ENCODE measurements around the gene C20orf202.

Gene C20orf202

GRCh38 chr20:1165941-1166340 is 37.3 kb upstream of the C20orf202 start:
- Histone ChIP-seq H3K4me1 (ENCODE audit: control insufficient read depth, insufficient read depth, low read length) (no peaks in the 10 kb centered on the region), H3K27ac (ENCODE audit: insufficient read depth, low read depth, low read length, poor library complexity, severe bottlenecking) (no peak overlapping the region), H3K36me3 (ENCODE audit: control insufficient read depth, insufficient read depth, low read length) (peaks cover 26% of the 10 kb centered on the region), H3K9me3 (ENCODE audit: control insufficient read depth, low read length) (no peaks in the 10 kb centered on the region), H3K4me3 (ENCODE audit: insufficient read depth, low read depth, low read length) (no peak overlapping the region), H3K27me3 (ENCODE audit: control insufficient read depth, insufficient read depth, low read length, poor library complexity, severe bottlenecking) (no peaks in the 10 kb centered on the region)
- WGBS, 2 experiments, result 92 to 96% methylated on average over 9 of the region's 9 CpGs

GRCh38 chr20:1166948-1167720 is 36.1 kb upstream of the C20orf202 start:
- Histone ChIP-seq H3K36me3 (ENCODE audit: control insufficient read depth, insufficient read depth, low read length) (peaks cover 26% of the 10 kb centered on the region), H3K27ac (ENCODE audit: insufficient read depth, low read depth, low read length, poor library complexity, severe bottlenecking) (no peak overlapping the region), H3K27me3 (ENCODE audit: control insufficient read depth, insufficient read depth, low read length, poor library complexity, severe bottlenecking) (no peaks in the 10 kb centered on the region), H3K9me3 (ENCODE audit: control insufficient read depth, low read length) (no peaks in the 10 kb centered on the region), H3K4me3 (ENCODE audit: insufficient read depth, low read depth, low read length) (no peak overlapping the region), H3K4me1 (ENCODE audit: control insufficient read depth, insufficient read depth, low read length) (no peaks in the 10 kb centered on the region)
- 80 to 100% methylated on average over 1 of the region's 1 CpG for WGBS, 2 experiments

- WGBS, 2 experiments, result 91 to 95% methylated on average over 5 of the region's 5 CpGs
- no peak overlapping the region for H3K27ac ChIP-seq (ENCODE audit: insufficient read depth, low read depth, low read length, poor library complexity, severe bottlenecking)
- H3K4me1 ChIP-seq (ENCODE audit: control insufficient read depth, insufficient read depth, low read length), result no peaks in the 10 kb centered on the region
- H3K9me3 ChIP-seq (ENCODE audit: control insufficient read depth, low read length), result no peaks in the 10 kb centered on the region
- peaks cover 21% of the 10 kb centered on the region for H3K36me3 ChIP-seq (ENCODE audit: control insufficient read depth, insufficient read depth, low read length)
- no peaks in the 10 kb centered on the region for H3K27me3 ChIP-seq (ENCODE audit: control insufficient read depth, insufficient read depth, low read length, poor library complexity, severe bottlenecking)
- H3K4me3 ChIP-seq (ENCODE audit: insufficient read depth, low read depth, low read length), result no peak overlapping the region
Observed at GRCh38 chr20:1169224-1169623, 34.0 kb upstream of the C20orf202 start.

GRCh38 chr20:1171461-1172093 is 31.7 kb upstream of the C20orf202 start:
- Histone ChIP-seq H3K27me3 (ENCODE audit: control insufficient read depth, insufficient read depth, low read length, poor library complexity, severe bottlenecking) (no peaks in the 10 kb centered on the region), H3K36me3 (ENCODE audit: control insufficient read depth, insufficient read depth, low read length) (peaks cover 5% of the 10 kb centered on the region), H3K4me3 (ENCODE audit: insufficient read depth, low read depth, low read length) (no peak overlapping the region), H3K9me3 (ENCODE audit: control insufficient read depth, low read length) (no peaks in the 10 kb centered on the region), H3K27ac (ENCODE audit: insufficient read depth, low read depth, low read length, poor library complexity, severe bottlenecking) (no peak overlapping the region), H3K4me1 (ENCODE audit: control insufficient read depth, insufficient read depth, low read length) (no peaks in the 10 kb centered on the region)
- WGBS, 2 experiments, result 57 to 58% methylated on average over 4 of the region's 4 CpGs

- no peaks in the 10 kb centered on the region for H3K27me3 ChIP-seq (ENCODE audit: control insufficient read depth, insufficient read depth, low read length, poor library complexity, severe bottlenecking)
- no peaks in the 10 kb centered on the region for H3K36me3 ChIP-seq (ENCODE audit: control insufficient read depth, insufficient read depth, low read length)
- 84 to 85% methylated on average over 4 of the region's 4 CpGs for WGBS, 2 experiments
Observed at GRCh38 chr20:1173698-1174097, 29.6 kb upstream of the C20orf202 start.

GRCh38 chr20:1174787-1175186 is 28.5 kb upstream of the C20orf202 start:
- 94 to 95% methylated on average over 8 of the region's 8 CpGs for WGBS, 2 experiments
- Histone ChIP-seq H3K9me3 (ENCODE audit: control insufficient read depth, low read length) (no peaks in the 10 kb centered on the region), H3K27me3 (ENCODE audit: control insufficient read depth, insufficient read depth, low read length, poor library complexity, severe bottlenecking) (no peaks in the 10 kb centered on the region)

More at GRCh38 chr20:1173698-1174097, 29.6 kb upstream of the C20orf202 start:
- Histone ChIP-seq H3K4me3 (ENCODE audit: insufficient read depth, low read depth, low read length) (no peak overlapping the region), H3K4me1 (ENCODE audit: control insufficient read depth, insufficient read depth, low read length) (no peaks in the 10 kb centered on the region), H3K27ac (ENCODE audit: insufficient read depth, low read depth, low read length, poor library complexity, severe bottlenecking) (no peak overlapping the region), H3K9me3 (ENCODE audit: control insufficient read depth, low read length) (no peaks in the 10 kb centered on the region)

GRCh38 chr20:1177680-1178079 is 25.6 kb upstream of the C20orf202 start:
- no peaks in the 10 kb centered on the region for H3K4me1 ChIP-seq (ENCODE audit: control insufficient read depth, insufficient read depth, low read length)
- H3K27me3 ChIP-seq (ENCODE audit: control insufficient read depth, insufficient read depth, low read length, poor library complexity, severe bottlenecking), result peaks cover 5% of the 10 kb centered on the region
- no peaks in the 10 kb centered on the region for H3K9me3 ChIP-seq (ENCODE audit: control insufficient read depth, low read length)
- no peak overlapping the region for H3K4me3 ChIP-seq (ENCODE audit: insufficient read depth, low read depth, low read length)
- no peak overlapping the region for H3K27ac ChIP-seq (ENCODE audit: insufficient read depth, low read depth, low read length, poor library complexity, severe bottlenecking)
- H3K36me3 ChIP-seq (ENCODE audit: control insufficient read depth, insufficient read depth, low read length), result no peaks in the 10 kb centered on the region
- WGBS, 2 experiments, result 77 to 82% methylated on average over 5 of the region's 5 CpGs

More at GRCh38 chr20:1174787-1175186, 28.5 kb upstream of the C20orf202 start:
- Histone ChIP-seq H3K4me1 (ENCODE audit: control insufficient read depth, insufficient read depth, low read length) (no peaks in the 10 kb centered on the region), H3K27ac (ENCODE audit: insufficient read depth, low read depth, low read length, poor library complexity, severe bottlenecking) (no peak overlapping the region), H3K36me3 (ENCODE audit: control insufficient read depth, insufficient read depth, low read length) (no peaks in the 10 kb centered on the region), H3K4me3 (ENCODE audit: insufficient read depth, low read depth, low read length) (no peak overlapping the region)

- H3K9me3 ChIP-seq (ENCODE audit: control insufficient read depth, low read length), result no peaks in the 10 kb centered on the region
- H3K27me3 ChIP-seq (ENCODE audit: control insufficient read depth, insufficient read depth, low read length, poor library complexity, severe bottlenecking), result peaks cover 10% of the 10 kb centered on the region
- WGBS, 2 experiments, result 87 to 93% methylated on average over 3 of the region's 3 CpGs
- H3K4me3 ChIP-seq (ENCODE audit: insufficient read depth, low read depth, low read length), result no peak overlapping the region
- H3K27ac ChIP-seq (ENCODE audit: insufficient read depth, low read depth, low read length, poor library complexity, severe bottlenecking), result no peak overlapping the region
- no peaks in the 10 kb centered on the region for H3K36me3 ChIP-seq (ENCODE audit: control insufficient read depth, insufficient read depth, low read length)
- no peaks in the 10 kb centered on the region for H3K4me1 ChIP-seq (ENCODE audit: control insufficient read depth, insufficient read depth, low read length)
Observed at GRCh38 chr20:1178103-1178502, 25.2 kb upstream of the C20orf202 start.

GRCh38 chr20:1178623-1179022 is 24.6 kb upstream of the C20orf202 start:
- 88 to 97% methylated on average over 3 of the region's 3 CpGs for WGBS, 2 experiments
- H3K9me3 ChIP-seq (ENCODE audit: control insufficient read depth, low read length), result no peaks in the 10 kb centered on the region

GRCh38 chr20:1180949-1181348 is 22.3 kb upstream of the C20orf202 start:
- H3K27me3 ChIP-seq (ENCODE audit: control insufficient read depth, insufficient read depth, low read length, poor library complexity, severe bottlenecking), result peaks cover 35% of the 10 kb centered on the region
- no peak overlapping the region for H3K27ac ChIP-seq (ENCODE audit: insufficient read depth, low read depth, low read length, poor library complexity, severe bottlenecking)
- no peak overlapping the region for H3K4me3 ChIP-seq (ENCODE audit: insufficient read depth, low read depth, low read length)
- H3K9me3 ChIP-seq (ENCODE audit: control insufficient read depth, low read length), result no peaks in the 10 kb centered on the region
- WGBS, 2 experiments, result 94 to 95% methylated on average over 27 of the region's 27 CpGs
- no peaks in the 10 kb centered on the region for H3K4me1 ChIP-seq (ENCODE audit: control insufficient read depth, insufficient read depth, low read length)
- H3K36me3 ChIP-seq (ENCODE audit: control insufficient read depth, insufficient read depth, low read length), result no peaks in the 10 kb centered on the region

More at GRCh38 chr20:1178623-1179022, 24.6 kb upstream of the C20orf202 start:
- Histone ChIP-seq H3K4me3 (ENCODE audit: insufficient read depth, low read depth, low read length) (no peak overlapping the region), H3K36me3 (ENCODE audit: control insufficient read depth, insufficient read depth, low read length) (no peaks in the 10 kb centered on the region), H3K4me1 (ENCODE audit: control insufficient read depth, insufficient read depth, low read length) (no peaks in the 10 kb centered on the region), H3K27me3 (ENCODE audit: control insufficient read depth, insufficient read depth, low read length, poor library complexity, severe bottlenecking) (peaks cover 15% of the 10 kb centered on the region), H3K27ac (ENCODE audit: insufficient read depth, low read depth, low read length, poor library complexity, severe bottlenecking) (no peak overlapping the region)
